ES-I3 (cell line): ENCODE data around the gene INO80B.

Experiments used
- H3K36me3 ChIP-seq: 2 replicates; pipeline ENCODE4 v1.6.1; 2013; ENCODE audit warnings: mild to moderate bottlenecking, low read length, control low read depth, moderate library complexity; ENCODE audit not compliant: insufficient read depth
- H3K4me1 ChIP-seq: 2 replicates; pipeline ENCODE4 v1.6.1; 2013; ENCODE audit warnings: mild to moderate bottlenecking, control low read depth, low read length; ENCODE audit not compliant: insufficient read depth
- H3K9ac ChIP-seq: 2 replicates; pipeline ENCODE4 v1.6.1; 2013; ENCODE audit warnings: low read depth, mild to moderate bottlenecking, low read length, moderate library complexity
- H3K9me3 ChIP-seq: 2 replicates; pipeline ENCODE4 v1.6.1; 2013; ENCODE audit warnings: mild to moderate bottlenecking, low read length, moderate library complexity; ENCODE audit not compliant: control insufficient read depth, insufficient read depth

INO80B gene

DNA sequence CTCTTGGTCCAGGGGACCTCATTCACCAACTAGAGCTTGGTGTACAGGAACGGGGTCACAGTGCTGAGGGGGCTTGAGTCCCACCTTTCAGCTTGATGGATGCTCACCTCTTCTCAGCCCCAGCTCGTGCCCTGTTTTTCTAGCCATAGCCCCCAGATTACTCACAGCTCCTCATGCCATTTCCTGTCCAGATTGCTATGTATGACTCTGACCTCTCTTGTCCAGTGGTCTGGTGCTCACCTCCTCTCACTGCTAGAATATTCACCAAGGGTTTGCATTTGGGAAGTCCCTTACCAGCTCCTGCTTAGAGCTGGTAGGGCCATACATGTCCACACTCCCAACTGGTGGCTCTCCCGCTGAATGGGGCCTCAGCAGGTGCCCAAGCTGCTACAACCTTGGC lies 38.7 kb downstream of the INO80B start:
- H3K36me3 ChIP-seq: 0 out of 2 replicates have a peak, but pooled peaks cover 9% of the 10 kb centered on the region
- no peak overlapping the region for H3K9ac ChIP-seq
- H3K9me3 ChIP-seq: no peaks in the 10 kb centered on the region
- H3K4me1 ChIP-seq: no peaks in the 10 kb centered on the region

- no peak overlapping the region for H3K9ac ChIP-seq
- no peaks in the 10 kb centered on the region for H3K9me3 ChIP-seq
- no peaks in the 10 kb centered on the region for H3K4me1 ChIP-seq
- 0 out of 2 replicates have a peak, but pooled peaks cover 9% of the 10 kb centered on the region for H3K36me3 ChIP-seq
These were observed 40.6 kb downstream of the INO80B start for GRCh38 chr2:74495440-74495839.

GRCh38 chr2:74496997-74497776 lies 42.3 kb downstream of the INO80B start:
- no peaks in the 10 kb centered on the region for H3K9me3 ChIP-seq
- H3K36me3 ChIP-seq: 0 out of 2 replicates have a peak, but pooled peaks cover 2% of the 10 kb centered on the region
- peaks cover 4% of the 10 kb centered on the region; the same call in 1 of the 2 replicates for H3K4me1 ChIP-seq
- peak overlapping the region; percentile 53; the same call in 1 of the 2 replicates for H3K9ac ChIP-seq

DNA sequence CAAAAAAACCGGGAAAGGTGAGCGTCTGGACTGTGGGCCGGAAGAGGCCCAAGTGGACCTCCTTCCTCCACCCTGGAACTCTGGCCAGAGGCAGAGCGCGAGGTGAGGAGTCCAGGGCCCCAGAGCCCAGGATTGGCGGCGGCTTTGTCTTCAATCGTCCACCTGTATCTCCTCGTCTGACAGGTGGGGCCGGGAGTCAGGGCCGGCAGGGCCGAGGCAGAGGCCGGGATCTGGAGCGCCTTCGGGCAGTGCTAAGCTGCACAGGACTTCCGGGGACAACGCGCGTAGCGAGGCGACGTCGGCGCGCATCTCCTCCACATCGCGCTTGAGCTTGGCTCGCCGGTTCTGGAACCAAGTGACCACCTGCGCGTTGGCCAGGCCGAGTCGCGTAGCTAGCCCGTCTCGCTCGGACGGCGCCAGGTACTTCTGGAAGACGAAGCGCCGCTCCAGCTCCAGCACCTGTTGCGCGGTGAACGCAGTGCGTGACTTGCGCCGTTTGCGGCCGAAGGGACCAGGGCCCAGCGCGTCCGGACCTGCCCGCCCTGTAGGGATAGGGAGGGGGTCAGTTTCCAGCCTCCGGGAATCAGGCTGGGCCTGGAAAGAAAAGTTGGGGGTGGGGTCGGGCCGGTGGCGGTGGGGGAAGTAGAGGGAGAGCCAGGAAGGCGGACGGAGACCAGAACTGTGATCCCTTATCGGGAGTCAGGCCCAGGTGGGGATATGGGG lies 43.1 kb downstream of the INO80B start:
- Histone ChIP-seq H3K9ac (peak overlapping the region; percentile 53), H3K9me3 (no peaks in the 10 kb centered on the region), H3K4me1 (peaks cover 4% of the 10 kb centered on the region; the same call in 1 of the 2 replicates), H3K36me3 (no peaks in the 10 kb centered on the region)

DNA sequence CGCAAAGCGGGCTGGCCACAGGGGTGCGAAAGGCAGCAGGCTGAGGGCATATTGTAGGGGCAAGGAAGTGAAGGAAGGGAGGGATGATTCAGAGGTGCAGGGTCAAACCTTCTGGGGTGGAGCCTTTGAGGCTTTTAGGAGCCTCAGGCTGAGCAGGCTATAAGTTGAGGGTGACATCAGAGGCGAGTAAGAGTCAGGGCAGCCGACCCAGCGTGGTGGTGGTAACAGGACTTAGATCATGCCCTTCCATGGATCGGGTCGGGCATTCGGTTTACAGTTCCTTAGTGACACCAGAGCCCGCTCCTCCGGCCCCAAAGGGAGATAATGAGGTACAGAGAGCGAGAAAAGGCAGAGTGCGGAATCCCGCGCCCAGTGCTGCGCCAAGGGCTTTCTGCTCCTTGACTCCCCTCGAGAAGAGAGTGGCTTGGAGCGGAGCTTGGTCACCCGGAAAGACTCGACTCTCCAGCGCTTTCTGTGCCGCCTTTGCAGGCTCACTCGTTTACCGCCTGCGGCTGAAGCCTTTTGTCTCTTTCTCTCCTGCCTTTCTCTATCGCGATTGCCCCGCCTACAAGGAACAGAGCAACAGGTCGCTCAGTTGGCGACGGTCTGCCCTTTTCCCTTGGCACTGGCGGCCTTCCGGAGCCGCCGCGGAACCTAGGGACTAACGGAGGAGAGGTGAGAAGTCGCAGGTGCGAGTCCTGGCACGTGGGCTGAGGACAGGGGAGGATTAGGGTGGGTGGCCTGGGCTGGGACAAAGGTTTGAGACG lies 43.8 kb downstream of the INO80B start:
- H3K36me3 ChIP-seq: no peaks in the 10 kb centered on the region
- peaks cover 4% of the 10 kb centered on the region; the same call in 1 of the 2 replicates for H3K4me1 ChIP-seq
- no peaks in the 10 kb centered on the region for H3K9me3 ChIP-seq
- H3K9ac ChIP-seq: peak overlapping the region; percentile 53

- Histone ChIP-seq H3K9me3 (no peaks in the 10 kb centered on the region), H3K9ac (peak within 1 kb of the TSS; percentile 53), H3K4me1 (peaks cover 4% of the 10 kb centered on the region; the same call in 1 of the 2 replicates), H3K36me3 (no peaks in the 10 kb centered on the region)
These were observed 44.5 kb downstream of the INO80B start, which contains the start of gene LBX2 for GRCh38 chr2:74499267-74499939. Gene LBX2, minus strand, starts transcription at chr2:74499603. Its CDS starts 66 bp downstream, at chr2:74499537.

- Histone ChIP-seq H3K9ac (peak overlapping the region; percentile 53; the same call in 1 of the 2 replicates), H3K36me3 (no peaks in the 10 kb centered on the region), H3K9me3 (no peaks in the 10 kb centered on the region), H3K4me1 (peaks cover 4% of the 10 kb centered on the region; the same call in 1 of the 2 replicates)
These were observed 45.2 kb downstream of the INO80B start for GRCh38 chr2:74499940-74500577.

- Histone ChIP-seq H3K9me3 (no peaks in the 10 kb centered on the region), H3K9ac (no peak overlapping the region), H3K4me1 (peaks cover 4% of the 10 kb centered on the region; the same call in 1 of the 2 replicates), H3K36me3 (0 out of 2 replicates have a peak, but pooled peaks cover 2% of the 10 kb centered on the region)
These were observed 45.7 kb downstream of the INO80B start for GRCh38 chr2:74500578-74500946.

GRCh38 chr2:74501335-74502071 lies 46.6 kb downstream of the INO80B start:
- no peaks in the 10 kb centered on the region for H3K9me3 ChIP-seq
- H3K4me1 ChIP-seq: peaks cover 4% of the 10 kb centered on the region; the same call in 1 of the 2 replicates
- 0 out of 2 replicates have a peak, but pooled peaks cover 5% of the 10 kb centered on the region for H3K36me3 ChIP-seq
- peak overlapping the region; percentile 73; the same call in 1 of the 2 replicates for H3K9ac ChIP-seq

- H3K4me1 ChIP-seq: peaks cover 4% of the 10 kb centered on the region; the same call in 1 of the 2 replicates
- H3K9ac ChIP-seq: peak overlapping the region; percentile 73
These were observed 47.3 kb downstream of the INO80B start for GRCh38 chr2:74502147-74502719.

DNA sequence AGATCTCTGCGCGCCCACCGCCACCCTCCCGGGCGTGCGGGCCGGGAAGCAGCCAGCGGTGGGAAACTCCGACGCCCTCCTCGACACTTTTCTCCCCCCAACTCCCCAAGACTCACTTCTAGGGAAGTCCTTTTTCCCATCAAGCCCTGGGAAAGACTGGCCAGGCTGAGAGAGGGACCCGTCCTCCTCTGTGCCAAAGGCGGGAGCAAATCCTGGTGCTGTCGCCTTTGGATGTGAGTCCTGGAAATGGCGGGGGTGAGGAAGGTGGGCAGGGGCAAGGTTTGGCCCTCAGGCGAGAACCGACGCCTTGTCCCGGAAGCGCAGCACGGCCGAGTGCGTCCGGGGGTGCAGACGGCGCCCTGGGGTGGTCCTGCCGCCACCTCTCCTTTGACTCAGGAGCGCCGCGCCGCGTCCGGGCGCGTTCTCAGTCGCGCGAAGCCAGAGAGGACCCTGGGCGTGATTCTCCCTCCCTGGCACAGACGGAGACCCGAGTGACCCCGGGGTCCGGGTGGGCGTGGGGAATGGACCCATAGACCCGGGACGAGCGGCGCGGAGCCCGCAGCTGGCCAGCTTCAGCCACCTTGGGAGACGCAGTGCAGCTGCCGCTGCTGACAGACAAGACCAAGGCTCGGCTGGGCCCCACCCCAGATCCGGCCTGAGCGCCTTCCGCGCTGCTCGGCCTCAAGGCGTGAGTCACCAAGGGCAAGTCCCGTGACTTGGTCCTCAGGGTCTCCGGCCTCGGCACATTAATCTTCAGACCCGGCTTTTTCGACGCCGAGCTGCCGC lies 48.0 kb downstream of the INO80B start:
- 0 out of 2 replicates have a peak, but pooled peaks cover 5% of the 10 kb centered on the region for H3K36me3 ChIP-seq
- no peaks in the 10 kb centered on the region for H3K9me3 ChIP-seq
- peaks cover 4% of the 10 kb centered on the region; the same call in 1 of the 2 replicates for H3K4me1 ChIP-seq
- H3K9ac ChIP-seq: peak overlapping the region; percentile 73

More at GRCh38 chr2:74502147-74502719, 47.3 kb downstream of the INO80B start:
- H3K36me3 ChIP-seq: 0 out of 2 replicates have a peak, but pooled peaks cover 5% of the 10 kb centered on the region
- no peaks in the 10 kb centered on the region for H3K9me3 ChIP-seq
